ENCODE measurements around the gene TRIM52. TPM values are rescaled to one million over a fixed set of nuclear protein-coding genes. Genes with fewer than 3 reads are reported as not detected.
A peak's percentile ranks its signal among the peaks of the same experiment; 100 is the strongest.

TRIM52 gene
- polyA plus RNA-seq, 2 of the 4 experiments (the other 2 are of a cell fraction) = 11.1 to 12.1 TPM

DNA sequence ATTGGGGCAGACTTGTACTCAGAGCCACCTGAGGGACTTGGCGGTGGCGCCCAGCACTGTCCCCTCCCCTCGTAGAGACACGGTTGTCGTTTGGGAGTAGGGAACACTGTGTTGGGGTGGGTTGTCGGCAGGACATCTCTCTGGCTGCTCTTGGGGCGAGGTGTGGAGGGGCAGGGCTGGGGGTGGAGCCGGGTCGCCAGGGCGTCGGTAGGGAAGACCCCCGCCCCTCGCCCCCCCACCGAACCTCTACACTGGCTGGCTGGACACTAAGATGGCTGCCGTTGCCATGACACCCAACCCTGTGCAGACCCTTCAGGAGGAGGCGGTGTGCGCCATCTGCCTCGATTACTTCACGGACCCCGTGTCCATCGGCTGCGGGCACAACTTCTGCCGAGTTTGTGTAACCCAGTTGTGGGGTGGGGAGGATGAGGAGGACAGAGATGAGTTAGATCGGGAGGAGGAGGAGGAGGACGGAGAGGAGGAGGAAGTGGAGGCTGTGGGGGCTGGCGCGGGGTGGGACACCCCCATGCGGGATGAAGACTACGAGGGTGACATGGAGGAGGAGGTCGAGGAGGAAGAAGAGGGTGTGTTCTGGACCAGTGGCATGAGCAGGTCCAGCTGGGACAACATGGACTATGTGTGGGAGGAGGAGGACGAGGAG is 37.1 kb downstream of the TRIM52 start:
- WGBS (ENCODE audit: missing lambda C conversion rate) = 1% methylated on average over 29 of the region's 31 CpGs
- no peak for DNase-seq (ENCODE audit: low read depth in 1 of 2, low spot score in 1 of 2)
- CTCF ChIA-PET = interaction anchor here (0.7 to 1.8 kb wide), 3 partner anchors 17 to 19 kb away, joined by 3 to 5 read pairs (median 5); partner anchors contain the start of gene TRIM7

DNA sequence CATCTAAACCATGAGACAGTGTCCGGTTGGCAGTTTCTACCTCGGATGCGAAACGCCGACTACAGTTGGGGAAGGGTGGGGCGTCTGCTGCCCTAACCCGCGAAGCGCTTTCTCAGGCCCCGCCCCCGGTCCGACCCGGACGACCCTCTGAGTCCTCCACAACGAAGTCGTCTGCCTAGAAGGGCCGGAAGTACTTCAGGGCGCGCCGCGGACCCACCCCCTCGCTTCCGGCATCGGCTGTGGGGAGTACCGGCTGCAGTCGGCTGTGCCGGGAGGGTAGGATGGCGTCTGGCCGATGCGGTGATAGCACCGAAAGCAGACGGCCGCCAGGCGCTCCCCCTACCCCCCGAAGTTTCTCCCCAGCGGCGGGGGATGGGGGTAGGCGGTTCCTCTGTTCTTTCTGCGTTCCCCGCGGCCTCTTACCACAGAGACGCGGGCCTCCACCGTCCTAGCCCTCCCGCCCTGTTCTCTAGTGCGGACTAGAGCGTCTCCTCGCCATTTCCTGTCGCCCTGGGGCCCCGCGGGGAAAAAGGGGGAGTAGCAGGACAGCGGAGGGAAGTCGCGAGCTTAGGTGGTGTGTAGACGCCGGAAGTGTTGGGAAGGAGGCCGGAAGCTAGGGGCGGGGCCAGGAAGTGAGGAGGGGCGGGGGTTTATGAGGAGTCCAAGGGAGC is 37.8 kb downstream of the TRIM52 start, which contains the start of gene TRIM41:
Gene TRIM41, plus strand, starts transcription at position 224 of the 671 bp plus-strand sequence. CDS start 719 bp downstream, outside the sequence.
- DNase-seq (ENCODE audit: low read depth in 1 of 2, low spot score in 1 of 2) (peak; percentile 93 to 99), FAIRE-seq (no peak), ATAC-seq (peak; percentile 72 to 78)
- Histone ChIP-seq H3K4me3 (peak within 1 kb of the TSS; percentile 90), H3K27ac (peak within 1 kb of the TSS; percentile 95 to 98), H3K4me2 (peak within 1 kb of the TSS; percentile 85), H3K4me1 (peaks cover 16% of the 10 kb centered on the region), H3K9me3 (no peaks in the 10 kb centered on the region)
- ChIA-PET POLR2A (interaction anchor here (0.7 to 2.6 kb wide), 13 partner anchors 8 to 392 kb away, joined by 3 to 48 read pairs (median 9); partner anchors contain the start of genes RACK1, TRIM52 and TRIM7), CTCF (interaction anchor here (0.7 to 1.8 kb wide), 4 partner anchors 16 to 24 kb away, joined by 3 to 5 read pairs (median 4); partner anchors contain the start of gene TRIM7)
- 1% methylated on average over 50 of the region's 59 CpGs for WGBS (ENCODE audit: missing lambda C conversion rate)
- TF ChIP-seq PHF8 (IDR thresholded peaks at IDR 0.05; ENCODE audit: borderline replicate concordance, low read depth) (peak; percentile 90), ELK1 (IDR thresholded peaks at IDR 0.05; ENCODE audit: low read depth, low read length) (peak; percentile 40; the same call in 1 of the 2 replicates), CHD2 (IDR thresholded peaks at IDR 0.05; ENCODE audit: low read length, partially characterized antibody) (peak; percentile 11), TFCP2L1 (CRISPR knock-in tag; IDR thresholded peaks at IDR 0.05) (peak; percentile 31; the same call in 1 of the 2 replicates), CEBPB (IDR thresholded peaks at IDR 0.05) (peak in 1 of 2 experiments; percentile 12; a peak in 1 of 4 replicates), EHMT2 (IDR thresholded peaks at IDR 0.05; ENCODE audit: low read depth) (no peak), HOXA7 (CRISPR knock-in tag; IDR thresholded peaks at IDR 0.05) (peak; percentile 76), RARB (CRISPR knock-in tag; IDR thresholded peaks at IDR 0.05) (0 out of 2 replicates have a peak, but pooled peaks have one; percentile 14), PBX3 (IDR thresholded peaks at IDR 0.05) (0 out of 2 replicates have a peak, but pooled peaks have one; percentile 44), FOSB (CRISPR knock-in tag; IDR thresholded peaks at IDR 0.05) (0 out of 2 replicates have a peak, but pooled peaks have one; percentile 22), KDM5A (IDR thresholded peaks at IDR 0.05) (0 out of 2 replicates have a peak, but pooled peaks have one; percentile 14), EP300 (IDR thresholded peaks at IDR 0.05) (no peak), MYC (IDR thresholded peaks at IDR 0.05; ENCODE audit: borderline replicate concordance, low read length) (0 out of 2 replicates have a peak, but pooled peaks have one; percentile 22), RFX5 (IDR thresholded peaks at IDR 0.05) (peak; percentile 36; the same call in 1 of the 2 replicates), NFE2L2 (conservative IDR thresholded peaks at IDR 0.05; ENCODE audit: low read length) (no peak), MAZ (IDR thresholded peaks at IDR 0.05; ENCODE audit: borderline replicate concordance, low read depth, low read length) (0 out of 2 replicates have a peak, but pooled peaks have one; percentile 42), TP53 (CRISPR knock-in tag; IDR thresholded peaks at IDR 0.05) (no peak), KDM1A (IDR thresholded peaks at IDR 0.05; ENCODE audit: low read depth) (no peak)
- TF ChIP-seq, protein P1, sequence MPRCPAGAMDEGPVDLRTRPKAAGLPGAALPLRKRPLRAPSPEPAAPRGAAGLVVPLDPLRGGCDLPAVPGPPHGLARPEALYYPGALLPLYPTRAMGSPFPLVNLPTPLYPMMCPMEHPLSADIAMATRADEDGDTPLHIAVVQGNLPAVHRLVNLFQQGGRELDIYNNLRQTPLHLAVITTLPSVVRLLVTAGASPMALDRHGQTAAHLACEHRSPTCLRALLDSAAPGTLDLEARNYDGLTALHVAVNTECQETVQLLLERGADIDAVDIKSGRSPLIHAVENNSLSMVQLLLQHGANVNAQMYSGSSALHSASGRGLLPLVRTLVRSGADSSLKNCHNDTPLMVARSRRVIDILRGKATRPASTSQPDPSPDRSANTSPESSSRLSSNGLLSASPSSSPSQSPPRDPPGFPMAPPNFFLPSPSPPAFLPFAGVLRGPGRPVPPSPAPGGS (IDR thresholded peaks at IDR 0.05) = peak; percentile 82; the same call in 2 of the 3 replicates
- TF ChIP-seq, protein P2, sequence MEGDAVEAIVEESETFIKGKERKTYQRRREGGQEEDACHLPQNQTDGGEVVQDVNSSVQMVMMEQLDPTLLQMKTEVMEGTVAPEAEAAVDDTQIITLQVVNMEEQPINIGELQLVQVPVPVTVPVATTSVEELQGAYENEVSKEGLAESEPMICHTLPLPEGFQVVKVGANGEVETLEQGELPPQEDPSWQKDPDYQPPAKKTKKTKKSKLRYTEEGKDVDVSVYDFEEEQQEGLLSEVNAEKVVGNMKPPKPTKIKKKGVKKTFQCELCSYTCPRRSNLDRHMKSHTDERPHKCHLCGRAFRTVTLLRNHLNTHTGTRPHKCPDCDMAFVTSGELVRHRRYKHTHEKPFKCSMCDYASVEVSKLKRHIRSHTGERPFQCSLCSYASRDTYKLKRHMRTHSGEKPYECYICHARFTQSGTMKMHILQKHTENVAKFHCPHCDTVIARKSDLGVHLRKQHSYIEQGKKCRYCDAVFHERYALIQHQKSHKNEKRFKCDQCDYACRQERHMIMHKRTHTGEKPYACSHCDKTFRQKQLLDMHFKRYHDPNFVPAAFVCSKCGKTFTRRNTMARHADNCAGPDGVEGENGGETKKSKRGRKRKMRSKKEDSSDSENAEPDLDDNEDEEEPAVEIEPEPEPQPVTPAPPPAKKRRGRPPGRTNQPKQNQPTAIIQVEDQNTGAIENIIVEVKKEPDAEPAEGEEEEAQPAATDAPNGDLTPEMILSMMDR (IDR thresholded peaks at IDR 0.05) = no peak
- TF ChIP-seq, protein P3, sequence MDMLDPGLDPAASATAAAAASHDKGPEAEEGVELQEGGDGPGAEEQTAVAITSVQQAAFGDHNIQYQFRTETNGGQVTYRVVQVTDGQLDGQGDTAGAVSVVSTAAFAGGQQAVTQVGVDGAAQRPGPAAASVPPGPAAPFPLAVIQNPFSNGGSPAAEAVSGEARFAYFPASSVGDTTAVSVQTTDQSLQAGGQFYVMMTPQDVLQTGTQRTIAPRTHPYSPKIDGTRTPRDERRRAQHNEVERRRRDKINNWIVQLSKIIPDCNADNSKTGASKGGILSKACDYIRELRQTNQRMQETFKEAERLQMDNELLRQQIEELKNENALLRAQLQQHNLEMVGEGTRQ (IDR thresholded peaks at IDR 0.05) = no peak

More for the DNA sequence above, 37.1 kb downstream of the TRIM52 start:
- Histone ChIP-seq H3K4me2 (peak overlapping the region; percentile 85), H3K9me3 (no peaks in the 10 kb centered on the region), H3K4me1 (peaks cover 16% of the 10 kb centered on the region), H3K4me3 (peak overlapping the region; percentile 90), H3K27ac (peak overlapping the region; percentile 95 to 98)
- TF ChIP-seq FOSB (CRISPR knock-in tag; IDR thresholded peaks at IDR 0.05) (no peak), POLR2A (IDR thresholded peaks at IDR 0.05; ENCODE audit: low read length) (peak; percentile 52), JUN (IDR thresholded peaks at IDR 0.05) (peak in 1 of 2 experiments; percentile 5; a peak in 1 of 5 replicates), POLR2AphosphoS2 (conservative IDR thresholded peaks at IDR 0.05; ENCODE audit: low read length) (no peak), RARB (CRISPR knock-in tag; IDR thresholded peaks at IDR 0.05) (0 out of 2 replicates have a peak, but pooled peaks have one; percentile 4), PBX3 (IDR thresholded peaks at IDR 0.05) (0 out of 2 replicates have a peak, but pooled peaks have one; percentile 3)
- peak; percentile 16 to 25; a peak in 5 of 6 replicates for ATAC-seq
- no peak for FAIRE-seq
- POLR2A ChIA-PET = interaction anchor here (0.7 to 2.6 kb wide), 12 partner anchors 9 to 392 kb away, joined by 3 to 48 read pairs (median 10); partner anchors contain the start of genes RACK1, TRIM52 and TRIM7
